IMR-90 (cell line): ENCODE measurements around the gene WARS2. TPM values are rescaled to one million over a fixed set of nuclear protein-coding genes. Genes with fewer than 3 reads are reported as not detected.

Experiments
- ATAC-seq: fragments of 200-7000 bp; cut with Tn5 transposase; 2 replicates; pipeline ENCODE4 v1.9.1; 2020; ENCODE audit warnings: low read depth, mild to moderate bottlenecking, moderate library complexity
- BruUV-seq: library from RNA; stranded (reverse); fragments of 400-500 nt; replicated peaks from 2 replicates; lab custom pipeline; 2021; lab: Mats Ljungman, UMichigan
- CTCF ChIA-PET: fragments of 300-600 bp; formaldehyde crosslinking; extraction: SDS; loops from one replicate; lab custom pipeline; 2021; ENCODE audit warnings: antibody characterized with exemption; lab: Yijun Ruan, JAX
- POLR2A ChIA-PET: fragments of 300-600 bp; sonication (Branson Sonifier 250); formaldehyde crosslinking; loops from one replicate; lab custom pipeline; 2022; ENCODE audit warnings: antibody characterized with exemption; ENCODE audit not compliant: unreplicated experiment; lab: Charles Lee
- DNase-seq: peaks from one replicate; pipeline ENCODE4 v3.0.0; 2013
- H2AFZ ChIP-seq: replicated peaks from 2 replicates; pipeline ENCODE3; 2013; ENCODE audit warnings: low read length, mild to moderate bottlenecking; ENCODE audit not compliant: poor library complexity
- H2AK5ac ChIP-seq: 2 replicates; pipeline ENCODE4 v1.6.1; 2013; ENCODE audit warnings: low read depth, low read length, inconsistent platforms
- H2AK9ac ChIP-seq: replicated peaks from 2 replicates; pipeline ENCODE3; 2013; ENCODE audit warnings: mild to moderate bottlenecking, low read depth, low read length, moderate library complexity; ENCODE audit not compliant: poor library complexity
- H2BK120ac ChIP-seq: 2 replicates; pipeline ENCODE4 v1.6.1; 2013; ENCODE audit warnings: low read depth, low read length, inconsistent platforms
- H2BK15ac ChIP-seq: 3 replicates; pipeline ENCODE4 v1.6.1; 2013; ENCODE audit warnings: low read depth, low read length, inconsistent platforms
- H2BK20ac ChIP-seq: 2 replicates; pipeline ENCODE4 v1.6.1; 2013; ENCODE audit warnings: low read depth, mild to moderate bottlenecking, inconsistent platforms, low read length, moderate library complexity
- H2BK5ac ChIP-seq: 2 replicates; pipeline ENCODE4 v1.6.1; 2013; ENCODE audit warnings: mild to moderate bottlenecking, low read depth, low read length, inconsistent platforms; ENCODE audit not compliant: poor library complexity, severe bottlenecking
- H3K14ac ChIP-seq: replicated peaks from 2 replicates; pipeline ENCODE4 v1.6.1; 2013; ENCODE audit warnings: low read depth, low read length, inconsistent platforms
- H3K18ac ChIP-seq: 2 replicates; pipeline ENCODE4 v1.6.1; 2013; ENCODE audit warnings: low read depth, low read length, control low read depth
- H3K23ac ChIP-seq: 2 replicates; pipeline ENCODE4 v1.6.1; 2013; ENCODE audit warnings: low read depth, low read length, inconsistent platforms
- H3K27ac ChIP-seq: 2 replicates; pipeline ENCODE4 v1.5.1; 2013; ENCODE audit warnings: mild to moderate bottlenecking, control low read depth, low read length; ENCODE audit not compliant: insufficient read depth
- H3K27me3 ChIP-seq: 2 replicates; pipeline ENCODE4 v1.6.1; 2013; ENCODE audit warnings: low read length; ENCODE audit not compliant: control insufficient read depth, insufficient read depth
- H3K36me3 ChIP-seq: 2 replicates; pipeline ENCODE4 v1.6.1; 2013; ENCODE audit warnings: low read length, mixed read lengths; ENCODE audit not compliant: control insufficient read depth, insufficient read depth
- H3K4ac ChIP-seq: 2 replicates; pipeline ENCODE4 v1.6.1; 2013; ENCODE audit warnings: low read depth, low read length, inconsistent platforms
- H3K4me1 ChIP-seq: 2 replicates; pipeline ENCODE4 v1.6.1; 2013; ENCODE audit warnings: low read length, mixed read lengths; ENCODE audit not compliant: control insufficient read depth, insufficient read depth
- H3K4me2 ChIP-seq: 2 replicates; pipeline ENCODE4 v1.6.1; 2013; ENCODE audit warnings: low read depth, mild to moderate bottlenecking, control low read depth, low read length, moderate library complexity
- H3K4me3 ChIP-seq: 2 replicates; pipeline ENCODE4 v1.5.1; 2013; ENCODE audit warnings: low read depth, mild to moderate bottlenecking, control low read depth, low read length, moderate library complexity; ENCODE audit not compliant: insufficient read depth
- H3K56ac ChIP-seq: 2 replicates; pipeline ENCODE4 v1.6.1; 2013; ENCODE audit warnings: low read length, inconsistent platforms; ENCODE audit not compliant: insufficient read depth; ENCODE audit errors: extremely low read depth
- H3K79me1 ChIP-seq, 2 experiments: 2 replicates each; pipeline ENCODE4 v1.6.1; 2013; ENCODE audit warnings: low read length in 2 of 2, inconsistent platforms in 1 of 2, low read depth in 1 of 2
- H3K9ac ChIP-seq: 2 replicates; pipeline ENCODE4 v1.6.1; 2013; ENCODE audit warnings: low read depth, low read length, control low read depth
- H3K9me1 ChIP-seq: 2 replicates; pipeline ENCODE4 v1.6.1; 2013; ENCODE audit warnings: low read length, inconsistent platforms; ENCODE audit not compliant: insufficient read depth
- H3K9me3 ChIP-seq: 2 replicates; pipeline ENCODE4 v1.6.1; 2013; ENCODE audit warnings: low read length; ENCODE audit not compliant: control insufficient read depth, insufficient read depth
- H4K20me1 ChIP-seq: 2 replicates; pipeline ENCODE4 v1.6.1; 2013; ENCODE audit warnings: low read length, inconsistent platforms; ENCODE audit not compliant: insufficient read depth
- H4K5ac ChIP-seq: 2 replicates; pipeline ENCODE4 v1.6.1; 2013; ENCODE audit warnings: mild to moderate bottlenecking, low read depth, low read length, control low read depth
- H4K8ac ChIP-seq, 2 experiments: 2 replicates each; pipeline ENCODE4 v1.6.1; 2013; ENCODE audit warnings: low read depth in 2 of 2, low read length in 2 of 2, control low read depth in 1 of 2, inconsistent platforms in 1 of 2
- H4K91ac ChIP-seq: 2 replicates; pipeline ENCODE4 v1.6.1; 2013; ENCODE audit warnings: low read depth, low read length, inconsistent platforms; ENCODE audit not compliant: insufficient read depth
- WGBS, 2 experiments: methylation state at CpG; one replicate each; pipeline versions ENCODE4 v1.1.5 to v1.1.7; 2013; ENCODE audit warnings: missing lambda C conversion rate in 2 of 2; ENCODE audit not compliant: insufficient read length in 1 of 2; ENCODE audit errors: extremely low coverage in 2 of 2; 5-methylcytosine and 5-hydroxymethylcytosine counted together
- dilution Hi-C: fragments of 300-500 bp; cut with HindIII; formaldehyde crosslinking; loops from one replicate; pipeline ENCODE4 v1.14.3; 2018; ENCODE audit warnings: low sequenced_read_pairs; ENCODE audit not compliant: unreplicated experiment
- in situ Hi-C: fragments of 300-500 bp; cut with MboI; formaldehyde crosslinking; loops from 3 replicates; pipeline ENCODE4 v1.14.3; 2019; ENCODE audit warnings: low sequenced_read_pairs, inconsistent platforms, mixed read lengths
- intact Hi-C: fragments of 100-400 bp; cut with micrococcal nuclease; formaldehyde crosslinking; loops from 2 replicates; pipeline ENCODE4 v1.10.0; 2022
- polyA plus RNA-seq, 3 experiments: library from polyadenylated mRNA; depleted of rRNA; stranded (reverse); fragments of >200 nt; gene quantifications; 2 replicates each; pipeline ENCODE4 v1.2.3, GENCODE V29; 2012; ENCODE audit warnings: low replicate concordance in 1 of 3
- total RNA-seq: library from RNA; depleted of rRNA; stranded (reverse); fragments of >200 nt; gene quantifications from 2 replicates; pipeline ENCODE4 v1.2.3, GENCODE V29; 2012
- TF ChIP-seq, protein P1 (sequence below): conservative IDR thresholded peaks from 2 replicates; pipeline ENCODE4 v1.5.1; 2012; ENCODE audit warnings: mild to moderate bottlenecking, low read depth, low read length, improper control_type of control experiment

WARS2 gene
- total and polyA plus RNA-seq, 2 of the 4 experiments (the other 2 are of a cell fraction) = 5.7 to 20.3 TPM

DNA sequence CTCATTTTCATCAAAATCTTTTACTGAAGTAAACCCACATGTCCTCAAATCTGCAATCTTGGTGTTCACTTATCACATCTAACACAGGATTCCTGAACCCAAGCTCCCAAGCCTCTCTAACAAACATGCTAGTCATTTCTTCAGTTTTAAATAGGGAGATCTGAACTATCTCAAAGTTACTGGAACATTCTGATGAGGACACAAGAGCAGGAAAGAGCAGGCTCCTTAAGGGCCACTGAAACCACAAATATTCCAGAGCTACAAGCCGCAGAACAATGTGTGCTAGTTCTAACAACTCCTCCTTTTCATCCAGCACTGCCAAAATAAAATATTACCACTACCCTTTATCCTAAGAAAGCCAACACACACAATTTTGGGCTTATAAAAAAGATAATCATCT, 38.9 kb downstream of the WARS2 start:
- in situ Hi-C loops = no loop called here
- WGBS, 2 experiments = no CpG with 5 or more reads among the region's 1 CpG

More for the DNA sequence above, 38.9 kb downstream of the WARS2 start:
- H2BK20ac ChIP-seq = no peak overlapping the region
- no peak overlapping the region for H3K4ac ChIP-seq
- H2AFZ ChIP-seq = no peak overlapping the region
- H3K4me1 ChIP-seq = no peaks in the 10 kb centered on the region
- H3K23ac ChIP-seq = no peak overlapping the region
- no peak overlapping the region for H2BK15ac ChIP-seq
- H3K4me2 ChIP-seq = no peak overlapping the region
- ATAC-seq = no peak
- no peak overlapping the region for H2AK5ac ChIP-seq
- CTCF ChIA-PET = interaction anchor here (1.2 kb wide), 1 partner anchor 29 kb away, joined by 3 read pairs; no protein-coding TSS in a partner anchor
- no peaks in the 10 kb centered on the region for H3K9me1 ChIP-seq
- BruUV-seq = no TSS peak
- POLR2A ChIA-PET = no interaction called here
- no peak overlapping the region for H3K9ac ChIP-seq
- H4K8ac ChIP-seq = no peak overlapping the region
- H3K18ac ChIP-seq = no peak overlapping the region
- H3K27me3 ChIP-seq = no peaks in the 10 kb centered on the region
- DNase-seq = peak; percentile 6
- H3K79me1 ChIP-seq = no peaks in the 10 kb centered on the region; a peak in 2 of 4 replicates
- H2BK120ac ChIP-seq = no peak overlapping the region
- no peak overlapping the region for H3K27ac ChIP-seq
- H4K91ac ChIP-seq = no peak overlapping the region
- no peaks in the 10 kb centered on the region for H3K9me3 ChIP-seq
- no peak overlapping the region for H2AK9ac ChIP-seq
- no peak overlapping the region for H3K14ac ChIP-seq
- no peak overlapping the region for H4K5ac ChIP-seq
- no peak overlapping the region for H3K4me3 ChIP-seq
- TF ChIP-seq, protein P1, sequence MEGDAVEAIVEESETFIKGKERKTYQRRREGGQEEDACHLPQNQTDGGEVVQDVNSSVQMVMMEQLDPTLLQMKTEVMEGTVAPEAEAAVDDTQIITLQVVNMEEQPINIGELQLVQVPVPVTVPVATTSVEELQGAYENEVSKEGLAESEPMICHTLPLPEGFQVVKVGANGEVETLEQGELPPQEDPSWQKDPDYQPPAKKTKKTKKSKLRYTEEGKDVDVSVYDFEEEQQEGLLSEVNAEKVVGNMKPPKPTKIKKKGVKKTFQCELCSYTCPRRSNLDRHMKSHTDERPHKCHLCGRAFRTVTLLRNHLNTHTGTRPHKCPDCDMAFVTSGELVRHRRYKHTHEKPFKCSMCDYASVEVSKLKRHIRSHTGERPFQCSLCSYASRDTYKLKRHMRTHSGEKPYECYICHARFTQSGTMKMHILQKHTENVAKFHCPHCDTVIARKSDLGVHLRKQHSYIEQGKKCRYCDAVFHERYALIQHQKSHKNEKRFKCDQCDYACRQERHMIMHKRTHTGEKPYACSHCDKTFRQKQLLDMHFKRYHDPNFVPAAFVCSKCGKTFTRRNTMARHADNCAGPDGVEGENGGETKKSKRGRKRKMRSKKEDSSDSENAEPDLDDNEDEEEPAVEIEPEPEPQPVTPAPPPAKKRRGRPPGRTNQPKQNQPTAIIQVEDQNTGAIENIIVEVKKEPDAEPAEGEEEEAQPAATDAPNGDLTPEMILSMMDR = no peak
- no peak overlapping the region for H3K56ac ChIP-seq
- dilution Hi-C loops = no loop called here
- H2BK5ac ChIP-seq = no peak overlapping the region
- no peaks in the 10 kb centered on the region for H4K20me1 ChIP-seq
- H3K36me3 ChIP-seq = no peaks in the 10 kb centered on the region
- intact Hi-C loops = no loop called here
